Spinal cord (tissue), 10 donors: ENCODE data around the gene PCP4. TPM values are rescaled to one million over a fixed set of nuclear protein-coding genes. Genes with fewer than 3 reads are reported as not detected.
A peak's percentile ranks its signal among the peaks of the same experiment; 100 is the strongest.

Source experiments
- DNase-seq, 6 donors: peaks; one replicate each; pipeline versions ENCODE4 v3.0.0 to v3.0.0-alpha.2; 2013 to 2015; ENCODE audit warnings: low spot score in 6 of 6, low read depth in 4 of 6
- H3K27ac ChIP-seq: one replicate; pipeline ENCODE4 v1.5.1; 2013; ENCODE audit warnings: low read depth, low read length, control low read depth
- H3K27me3 ChIP-seq: one replicate; pipeline ENCODE4 v1.6.1; 2013; ENCODE audit warnings: low read length; ENCODE audit not compliant: control insufficient read depth, insufficient read depth
- H3K36me3 ChIP-seq: one replicate; pipeline ENCODE4 v1.6.1; 2013; ENCODE audit warnings: low read length; ENCODE audit not compliant: control insufficient read depth, insufficient read depth
- H3K4me1 ChIP-seq: one replicate; pipeline ENCODE4 v1.6.1; 2013; ENCODE audit warnings: low read length; ENCODE audit not compliant: control insufficient read depth, insufficient read depth
- H3K4me3 ChIP-seq: one replicate; pipeline ENCODE4 v1.5.1; 2013; ENCODE audit warnings: low read depth, low read length, control low read depth
- H3K9me3 ChIP-seq: one replicate; pipeline ENCODE4 v1.6.1; 2013; ENCODE audit warnings: low read length; ENCODE audit not compliant: control insufficient read depth, insufficient read depth
- WGBS: methylation state at CpG from one replicate; pipeline ENCODE4 v1.1.5; 2013; ENCODE audit warnings: missing lambda C conversion rate; ENCODE audit not compliant: insufficient coverage; 5-methylcytosine and 5-hydroxymethylcytosine counted together
- polyA plus RNA-seq, 2 donors: library from polyadenylated mRNA; unstranded; fragments of 120-200 nt; gene quantifications; one replicate each; pipeline ENCODE4 v1.2.1, GENCODE V29; 2013; ENCODE audit not compliant: insufficient read length in 2 of 2
- total RNA-seq, 2 donors: library from RNA; depleted of rRNA in 1 of 2; stranded (reverse); fragments of 120-200 nt in 1 of 2; fragments of >200 nt in 1 of 2; gene quantifications; one replicate each; pipeline versions ENCODE4 v1.2.3 to v1.2.4, GENCODE V29; 2013 to 2014
- donor health status: healthy.

PCP4 gene
- total and polyA plus RNA-seq, 4 donors, result 25.8 to 213 (median 97.5) TPM

GRCh38 chr21:39911286-39912199 is 44.3 kb downstream of the PCP4 start:
- H3K9me3 ChIP-seq, result no peaks in the 10 kb centered on the region
- no peak overlapping the region for H3K27ac ChIP-seq
- H3K27me3 ChIP-seq, result no peaks in the 10 kb centered on the region
- peaks cover 7% of the 10 kb centered on the region for H3K4me1 ChIP-seq
- DNase-seq, result peak in 1 of 6 donors; percentile 76
- H3K36me3 ChIP-seq, result no peaks in the 10 kb centered on the region
- 70% methylated on average over 3 of the region's 10 CpGs for WGBS
- H3K4me3 ChIP-seq, result no peak overlapping the region

- Histone ChIP-seq H3K9me3 (no peaks in the 10 kb centered on the region), H3K36me3 (no peaks in the 10 kb centered on the region), H3K4me3 (no peak overlapping the region), H3K27me3 (no peaks in the 10 kb centered on the region), H3K27ac (no peak overlapping the region), H3K4me1 (peaks cover 7% of the 10 kb centered on the region)
- 78% methylated on average over 4 of the region's 8 CpGs for WGBS
- DNase-seq, result no peak
These were observed 46.6 kb downstream of the PCP4 start for GRCh38 chr21:39913706-39914305.

- no peaks in the 10 kb centered on the region for H3K27me3 ChIP-seq
- WGBS, result no CpG with 5 or more reads among the region's 1 CpG
- DNase-seq, result no peak
- no peaks in the 10 kb centered on the region for H3K9me3 ChIP-seq
- no peak overlapping the region for H3K27ac ChIP-seq
- H3K36me3 ChIP-seq, result no peaks in the 10 kb centered on the region
- no peak overlapping the region for H3K4me3 ChIP-seq
- H3K4me1 ChIP-seq, result peaks cover 11% of the 10 kb centered on the region
These were observed 48.6 kb downstream of the PCP4 start for GRCh38 chr21:39915881-39916280.

GRCh38 chr21:39918558-39918957 is 51.3 kb downstream of the PCP4 start:
- no peak overlapping the region for H3K4me3 ChIP-seq
- H3K4me1 ChIP-seq, result peaks cover 8% of the 10 kb centered on the region
- H3K36me3 ChIP-seq, result no peaks in the 10 kb centered on the region
- no peaks in the 10 kb centered on the region for H3K27me3 ChIP-seq
- no peaks in the 10 kb centered on the region for H3K9me3 ChIP-seq
- no peak overlapping the region for H3K27ac ChIP-seq
- 12% methylated on average over 3 of the region's 4 CpGs for whole genome bisulfite sequencing
- DNase-seq, result peak in 1 of 6 donors; percentile 78

- DNase-seq, result no peak
- WGBS, result 88% methylated on average over 9 of the region's 10 CpGs
- no peak overlapping the region for H3K4me3 ChIP-seq
- no peaks in the 10 kb centered on the region for H3K36me3 ChIP-seq
- peaks cover 11% of the 10 kb centered on the region for H3K4me1 ChIP-seq
- H3K9me3 ChIP-seq, result no peaks in the 10 kb centered on the region
- H3K27ac ChIP-seq, result no peak overlapping the region
- no peaks in the 10 kb centered on the region for H3K27me3 ChIP-seq
These were observed 56.2 kb downstream of the PCP4 start for GRCh38 chr21:39923476-39923875.

GRCh38 chr21:39924577-39925308 is 57.5 kb downstream of the PCP4 start:
- peaks cover 4% of the 10 kb centered on the region for H3K4me1 ChIP-seq
- H3K27me3 ChIP-seq, result no peaks in the 10 kb centered on the region
- no peak for DNase-seq
- H3K4me3 ChIP-seq, result no peak overlapping the region
- no peaks in the 10 kb centered on the region for H3K9me3 ChIP-seq
- no peak overlapping the region for H3K27ac ChIP-seq
- no peaks in the 10 kb centered on the region for H3K36me3 ChIP-seq
- 77% methylated on average over 8 of the region's 8 CpGs for WGBS

GRCh38 chr21:39927304-39927886 is 60.2 kb downstream of the PCP4 start:
- Histone ChIP-seq H3K27ac (no peak overlapping the region), H3K9me3 (no peaks in the 10 kb centered on the region), H3K27me3 (no peaks in the 10 kb centered on the region), H3K4me3 (no peak overlapping the region), H3K4me1 (peaks cover 4% of the 10 kb centered on the region), H3K36me3 (no peaks in the 10 kb centered on the region)
- no peak for DNase-seq
- 85% methylated on average over 1 of the region's 2 CpGs for WGBS

- no CpG with 5 or more reads among the region's 1 CpG for WGBS
- Histone ChIP-seq H3K36me3 (no peaks in the 10 kb centered on the region), H3K4me1 (peaks cover 4% of the 10 kb centered on the region), H3K4me3 (no peak overlapping the region), H3K27ac (no peak overlapping the region), H3K27me3 (no peaks in the 10 kb centered on the region), H3K9me3 (no peaks in the 10 kb centered on the region)
- DNase-seq, result no peak
These were observed 65.1 kb downstream of the PCP4 start for GRCh38 chr21:39932335-39932734.

- Histone ChIP-seq H3K36me3 (no peaks in the 10 kb centered on the region), H3K27ac (no peak overlapping the region), H3K4me1 (peaks cover 11% of the 10 kb centered on the region), H3K27me3 (no peaks in the 10 kb centered on the region), H3K9me3 (no peaks in the 10 kb centered on the region), H3K4me3 (no peak overlapping the region)
- 100% methylated on average over 2 of the region's 2 CpGs for WGBS
- DNase-seq, result no peak
These were observed 67.7 kb downstream of the PCP4 start for GRCh38 chr21:39934895-39935294.
